Testis (tissue), 3 donors: ENCODE measurements around the gene PSTPIP2. TPM values are rescaled to one million over a fixed set of nuclear protein-coding genes. Genes with fewer than 3 reads are reported as not detected.
"Not testable (repeated sequence)": the region's sequence is repeated elsewhere in the genome, so short reads cannot be mapped to it uniquely, and the experiment has no call there.

Experiments used
- DNase-seq: peaks from one replicate; pipeline ENCODE4 v3.0.0-alpha.2; 2019
- H3K27ac ChIP-seq, 2 donors: fragments of 200-600 bp; sonication (generic); one replicate each; pipeline ENCODE4 v1.5.1; 2019
- H3K27me3 ChIP-seq: fragments of 200-600 bp; sonication (generic); one replicate; pipeline ENCODE4 v1.5.1; 2019
- H3K36me3 ChIP-seq: fragments of 200-600 bp; sonication (generic); one replicate; pipeline ENCODE4 v1.5.1; 2017; ENCODE audit warnings: low read depth; ENCODE audit errors: missing control alignments
- H3K4me1 ChIP-seq: fragments of 200-600 bp; sonication (generic); one replicate; pipeline ENCODE4 v1.5.1; 2019
- H3K4me3 ChIP-seq, 2 donors: fragments of 200-600 bp; sonication (generic); one replicate each; pipeline ENCODE4 v1.5.1; 2017 to 2019
- H3K9me3 ChIP-seq: fragments of 200-600 bp; sonication (generic); one replicate; pipeline ENCODE4 v1.5.1; 2017
- POLR2A ChIP-seq: fragments of 450-650 bp; IDR thresholded peaks from one replicate; pipeline ENCODE4 v1.6.1; 2017; ENCODE audit warnings: antibody characterized with exemption, mild to moderate bottlenecking, moderate library complexity
- WGBS, 2 donors: methylation state at CpG; one replicate each; pipeline ENCODE4 v1.1.5; 2018; 5-methylcytosine and 5-hydroxymethylcytosine counted together
- intact Hi-C: fragments of 100-400 bp; cut with DNase I; formaldehyde crosslinking; loops from one replicate; pipeline ENCODE4 v1.15.1; 2023; ENCODE audit warnings: low total_unique reads
- polyA plus RNA-seq: library from polyadenylated mRNA; stranded (reverse); fragments of 350-450 nt; fragmentation: Illumina TruSeq; extraction: RNeasy Lipid Tissue Mini Kit (QIAGEN cat#74804); gene quantifications from one replicate; pipeline ENCODE4 v1.2.3, GENCODE V29; 2014; ENCODE audit warnings: low read depth, low replicate concordance; ENCODE audit not compliant: insufficient read depth
- total RNA-seq, 2 donors: library from RNA; depleted of rRNA; stranded (reverse); fragments of >200 nt; gene quantifications; one replicate each; pipeline ENCODE4 v1.2.3, GENCODE V29; 2016
- TF ChIP-seq, protein P1 (sequence below), 3 experiments: fragments of 450-650 bp in 2 of 3; fragments of 200-600 bp in 1 of 3; sonication (generic) in 1 of 3; IDR thresholded peaks; one replicate each; pipeline ENCODE4 v1.5.1; 2016 to 2019; ENCODE audit warnings: antibody characterized with exemption in 3 of 3, mild to moderate bottlenecking in 2 of 3, moderate library complexity in 1 of 3

Gene PSTPIP2
- total and polyA plus RNA-seq, 3 donors from 2014 or later, result 2.5 to 5.0 (median 3.5) TPM

- intact Hi-C loops, result no loop called here
- H3K27me3 ChIP-seq, result no peaks in the 10 kb centered on the region
- H3K4me3 ChIP-seq, result peak overlapping the region; percentile 81 to 97
- H3K36me3 ChIP-seq, result no peaks in the 10 kb centered on the region
- TF ChIP-seq, protein P1, sequence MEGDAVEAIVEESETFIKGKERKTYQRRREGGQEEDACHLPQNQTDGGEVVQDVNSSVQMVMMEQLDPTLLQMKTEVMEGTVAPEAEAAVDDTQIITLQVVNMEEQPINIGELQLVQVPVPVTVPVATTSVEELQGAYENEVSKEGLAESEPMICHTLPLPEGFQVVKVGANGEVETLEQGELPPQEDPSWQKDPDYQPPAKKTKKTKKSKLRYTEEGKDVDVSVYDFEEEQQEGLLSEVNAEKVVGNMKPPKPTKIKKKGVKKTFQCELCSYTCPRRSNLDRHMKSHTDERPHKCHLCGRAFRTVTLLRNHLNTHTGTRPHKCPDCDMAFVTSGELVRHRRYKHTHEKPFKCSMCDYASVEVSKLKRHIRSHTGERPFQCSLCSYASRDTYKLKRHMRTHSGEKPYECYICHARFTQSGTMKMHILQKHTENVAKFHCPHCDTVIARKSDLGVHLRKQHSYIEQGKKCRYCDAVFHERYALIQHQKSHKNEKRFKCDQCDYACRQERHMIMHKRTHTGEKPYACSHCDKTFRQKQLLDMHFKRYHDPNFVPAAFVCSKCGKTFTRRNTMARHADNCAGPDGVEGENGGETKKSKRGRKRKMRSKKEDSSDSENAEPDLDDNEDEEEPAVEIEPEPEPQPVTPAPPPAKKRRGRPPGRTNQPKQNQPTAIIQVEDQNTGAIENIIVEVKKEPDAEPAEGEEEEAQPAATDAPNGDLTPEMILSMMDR (IDR thresholded peaks at IDR 0.05), result no peak
- TF ChIP-seq POLR2A, result no peak
- DNase-seq, result peak; percentile 50
- WGBS, 2 donors, result 20 to 31% methylated on average over 22 of the region's 22 CpGs
- peak overlapping the region; percentile 92 to 93 for H3K27ac ChIP-seq
- no peaks in the 10 kb centered on the region for H3K9me3 ChIP-seq
- peaks cover 20% of the 10 kb centered on the region for H3K4me1 ChIP-seq
Measured at GRCh38 chr18:46096651-46097300, 24.7 kb upstream of the PSTPIP2 start.

GRCh38 chr18:46095532-46095931 lies 23.5 kb upstream of the PSTPIP2 start:
- Histone ChIP-seq H3K27me3 (no peaks in the 10 kb centered on the region), H3K4me1 (peaks cover 20% of the 10 kb centered on the region), H3K4me3 (no peak overlapping the region), H3K9me3 (no peaks in the 10 kb centered on the region), H3K36me3 (no peaks in the 10 kb centered on the region), H3K27ac (no peak overlapping the region)
- intact Hi-C loops, result no loop called here
- TF ChIP-seq POLR2A, result no peak
- TF ChIP-seq, protein P1 (IDR thresholded peaks at IDR 0.05), result no peak
- 88 to 92% methylated on average over 10 of the region's 10 CpGs for WGBS, 2 donors
- DNase-seq, result no peak

DNA sequence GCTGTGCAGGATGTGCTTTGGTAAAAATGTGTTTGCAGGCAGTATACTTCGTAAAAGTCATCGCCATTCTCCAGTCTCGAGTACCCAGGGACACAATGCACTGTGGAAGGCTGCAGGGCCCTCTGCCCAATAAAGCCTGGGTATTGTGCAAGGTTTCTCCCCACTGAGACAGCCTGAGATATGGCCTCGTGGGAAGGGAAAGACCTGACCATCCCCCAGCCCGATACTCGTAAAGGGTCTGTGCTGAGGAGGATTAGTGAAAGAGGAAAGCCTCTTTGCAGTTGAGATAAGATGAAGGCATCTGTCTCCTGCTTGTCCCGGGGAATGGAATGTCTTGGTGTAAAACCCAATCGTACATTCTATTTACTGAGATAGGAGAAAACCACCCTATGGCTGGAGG lies 16.4 kb upstream of the PSTPIP2 start:
- H3K4me3 ChIP-seq, intact Hi-C loops, H3K4me1 ChIP-seq, H3K27ac ChIP-seq, DNase-seq, H3K27me3 ChIP-seq, H3K9me3 ChIP-seq, H3K36me3 ChIP-seq: not testable (repeated sequence)
- 57 to 72% methylated on average over 6 to 8 of the region's 8 CpGs for WGBS, 2 donors

- H3K27ac ChIP-seq, result no peak overlapping the region
Measured at GRCh38 chr18:46084431-46084830, 12.4 kb upstream of the PSTPIP2 start.

GRCh38 chr18:46080156-46080555 lies 8.1 kb upstream of the PSTPIP2 start:
- H3K36me3 ChIP-seq, result no peaks in the 10 kb centered on the region
- TF ChIP-seq, protein P1 (IDR thresholded peaks at IDR 0.05), result no peak
- TF ChIP-seq POLR2A, result no peak
- no peak for DNase-seq
- H3K4me3 ChIP-seq, result no peak overlapping the region
- H3K27ac ChIP-seq, result no peak overlapping the region
- intact Hi-C loops, result no loop called here
- no peaks in the 10 kb centered on the region for H3K9me3 ChIP-seq
- 66 to 67% methylated on average over 1 of the region's 1 CpG for WGBS, 2 donors
- peaks cover 3% of the 10 kb centered on the region for H3K4me1 ChIP-seq
- H3K27me3 ChIP-seq, result no peaks in the 10 kb centered on the region

More at GRCh38 chr18:46084431-46084830, 12.4 kb upstream of the PSTPIP2 start:
- Histone ChIP-seq H3K9me3 (no peaks in the 10 kb centered on the region), H3K36me3 (no peaks in the 10 kb centered on the region), H3K27me3 (no peaks in the 10 kb centered on the region), H3K4me3 (no peak overlapping the region), H3K4me1 (peaks cover 3% of the 10 kb centered on the region)
- intact Hi-C loops, result no loop called here
- DNase-seq, result no peak
- WGBS, 2 donors, result 66 to 68% methylated on average over 2 of the region's 2 CpGs
- TF ChIP-seq, protein P1 (IDR thresholded peaks at IDR 0.05), result no peak
- no peak for TF ChIP-seq POLR2A
